HepG2 (cell line): Measurements from ENCODE around the gene ARF4. TPM values are rescaled to one million over a fixed set of nuclear protein-coding genes. Genes with fewer than 3 reads are reported as not detected.

Source experiments
- ATF7-NPFF ChIP-seq: sonication (generic); formaldehyde crosslinking; IDR thresholded peaks from 2 replicates; pipeline ENCODE4 v1.8.1; 2023; ENCODE audit warnings: mild to moderate bottlenecking, low read depth, missing genetic modification reagents, moderate library complexity
- CBFB ChIP-seq: sonication (generic); formaldehyde crosslinking; IDR thresholded peaks from 2 replicates; pipeline ENCODE4 v1.4.0; 2020; ENCODE audit warnings: missing genetic modification reagents
- CEBPG ChIP-seq: IDR thresholded peaks from 2 replicates; pipeline ENCODE4 v1.6.1; 2016
- GABPA ChIP-seq, 2 experiments: IDR thresholded peaks; 2 replicates each; pipeline ENCODE4 v1.6.1; 2011 to 2016; ENCODE audit warnings: low read depth in 2 of 2, low read length in 1 of 2, missing biosample characterization in 1 of 2, missing genetic modification characterization in 1 of 2
- HNF1A ChIP-seq, 2 experiments: sonication (generic) in 1 of 2; formaldehyde crosslinking in 1 of 2; IDR thresholded peaks; 2 replicates each; pipeline versions ENCODE4 v1.4.0 to v1.6.1; 2016 to 2020; ENCODE audit warnings: borderline replicate concordance in 1 of 2, low read depth in 1 of 2, mild to moderate bottlenecking in 1 of 2, missing genetic modification reagents in 1 of 2
- HOMEZ ChIP-seq: IDR thresholded peaks from 2 replicates; pipeline ENCODE4 v1.6.1; 2016; ENCODE audit warnings: low read depth
- KDM4B ChIP-seq: sonication (generic); formaldehyde crosslinking; IDR thresholded peaks from 2 replicates; pipeline ENCODE4 v1.4.0; 2020; ENCODE audit warnings: missing genetic modification reagents
- KMT2A ChIP-seq: sonication (generic); formaldehyde crosslinking; IDR thresholded peaks from 2 replicates; pipeline ENCODE4 v1.4.0; 2020; ENCODE audit warnings: missing genetic modification reagents
- MLLT10 ChIP-seq: sonication (generic); formaldehyde crosslinking; IDR thresholded peaks from 2 replicates; pipeline ENCODE4 v1.4.0; 2020; ENCODE audit warnings: missing genetic modification reagents
- PAX8 ChIP-seq: sonication (generic); formaldehyde crosslinking; IDR thresholded peaks from 2 replicates; pipeline ENCODE4 v1.8.0; 2022; ENCODE audit warnings: mild to moderate bottlenecking, missing genetic modification reagents, borderline replicate concordance
- PAXIP1 ChIP-seq: sonication (generic); formaldehyde crosslinking; conservative IDR thresholded peaks from 2 replicates; pipeline ENCODE4 v1.4.0; 2020; ENCODE audit warnings: mild to moderate bottlenecking, missing genetic modification reagents, moderate library complexity
- REPIN1 ChIP-seq: sonication (generic); formaldehyde crosslinking; IDR thresholded peaks from 2 replicates; pipeline ENCODE4 v1.8.0; 2022; ENCODE audit warnings: missing genetic modification reagents, low read depth, mild to moderate bottlenecking, borderline replicate concordance
- SIN3B ChIP-seq: fragments of 150-350 bp; IDR thresholded peaks from 2 replicates; pipeline ENCODE4 v1.6.1; 2014; ENCODE audit warnings: low read length
- ZBTB37 ChIP-seq: sonication (generic); formaldehyde crosslinking; IDR thresholded peaks from 2 replicates; pipeline ENCODE4 v1.4.0; 2020; ENCODE audit warnings: mild to moderate bottlenecking, missing genetic modification reagents
- ZNF160 ChIP-seq: sonication (generic); formaldehyde crosslinking; IDR thresholded peaks from 2 replicates; pipeline ENCODE4 v1.8.0; 2022; ENCODE audit warnings: mild to moderate bottlenecking, inconsistent platforms, missing genetic modification reagents
- ZNF292 ChIP-seq: sonication (generic); formaldehyde crosslinking; IDR thresholded peaks from 2 replicates; pipeline ENCODE4 v1.8.1; 2022; ENCODE audit warnings: mild to moderate bottlenecking, low read depth, missing genetic modification reagents, borderline replicate concordance
- ZNF773 ChIP-seq: sonication (generic); formaldehyde crosslinking; IDR thresholded peaks from 2 replicates; pipeline ENCODE4 v1.4.0; 2020; ENCODE audit warnings: missing genetic modification reagents, borderline replicate concordance
- ZNF879 ChIP-seq: sonication (generic); formaldehyde crosslinking; IDR thresholded peaks from 2 replicates; pipeline ENCODE4 v1.8.1; 2023; ENCODE audit warnings: missing genetic modification reagents
- polyA plus RNA-seq, 8 experiments: library from polyadenylated mRNA; depleted of rRNA in 3 of 8; stranded (reverse) in 7 of 8; unstranded in 1 of 8; fragments of >200 nt; fragmentation: Illumina TruSeq in 4 of 8; extraction: Trizol in 4 of 8; gene quantifications; 2 replicates each; pipeline versions ENCODE4 v1.2.1 to v1.2.3, GENCODE V29; 2011 to 2016; ENCODE audit warnings: low read depth in 4 of 8, missing spikeins in 1 of 8, mixed read lengths in 1 of 8; ENCODE audit not compliant: insufficient read depth in 1 of 8
- total RNA-seq, 5 experiments: library from RNA; depleted of rRNA; stranded (reverse); fragments of >200 nt; fragmentation: Illumina TruSeq; extraction: Trizol; gene quantifications; 2 replicates each; pipeline ENCODE4 v1.2.3, GENCODE V29; 2016; ENCODE audit warnings: low read depth in 1 of 5

ARF4 gene
- total and polyA plus RNA-seq, 2 of the 13 experiments (the other 11 are each of a cell fraction or from before 2014, with no cell fraction given), result 184 to 250 TPM

- TF ChIP-seq HNF1A (IDR thresholded peaks at IDR 0.05; ENCODE audit: low read depth), result peak; percentile 42; the same call in 1 of the 2 replicates
- TF ChIP-seq HNF1A (CRISPR knock-in tag; IDR thresholded peaks at IDR 0.05; ENCODE audit: borderline replicate concordance), result peak; percentile 77; the same call in 1 of the 2 replicates
- no peak for TF ChIP-seq ZNF879 (CRISPR knock-in tag)
- peak; percentile 67; the same call in 1 of the 2 replicates for TF ChIP-seq PAX8 (CRISPR knock-in tag)
- TF ChIP-seq SIN3B, result peak; percentile 62; the same call in 1 of the 2 replicates
- no peak; the same call in 1 of the 2 replicates for TF ChIP-seq KDM4B
- no peak for TF ChIP-seq ZNF292 (CRISPR knock-in tag)
- TF ChIP-seq ZBTB37, result no peak
- TF ChIP-seq PAXIP1 (CRISPR knock-in tag), result peak; percentile 34
- peak; percentile 99 for TF ChIP-seq REPIN1 (CRISPR knock-in tag)
- peak; percentile 72 for TF ChIP-seq ATF7-NPFF (CRISPR knock-in tag)
- TF ChIP-seq ZNF160 (CRISPR knock-in tag), result no peak
- TF ChIP-seq CBFB (CRISPR knock-in tag), result peak; percentile 68
- peak; percentile 98 for TF ChIP-seq KMT2A
- TF ChIP-seq MLLT10, result no peak
- TF ChIP-seq GABPA (IDR thresholded peaks at IDR 0.05; ENCODE audit: low read depth, low read length), result peak; percentile 77
- peak; percentile 98 for TF ChIP-seq GABPA (CRISPR knock-in tag; IDR thresholded peaks at IDR 0.05; ENCODE audit: low read depth)
- no peak for TF ChIP-seq CEBPG
- peak; percentile 83 for TF ChIP-seq HOMEZ (CRISPR knock-in tag)
- no peak; the same call in 1 of the 2 replicates for TF ChIP-seq ZNF773
Observed at GRCh38 chr3:57555738-57556458, 41.2 kb downstream of the ARF4 start, which contains the start of gene PDE12 (continued).
